ENCODE data around the gene CDK16. TPM values are rescaled to one million over a fixed set of nuclear protein-coding genes. Genes with fewer than 3 reads are reported as not detected.

CDK16 gene
- total and polyA plus RNA-seq, 2 of the 13 experiments (the other 11 are each of a cell fraction or from before 2014, with no cell fraction given) = 64.5 to 225 TPM

- no peak overlapping the region for H3K27ac ChIP-seq (ENCODE audit: extremely low read length, insufficient read depth, low read length)
- H3K36me3 ChIP-seq (replicated peaks in 1 of 2; ENCODE audit: control insufficient read depth in 1 of 2, insufficient read depth in 2 of 2, low read length in 2 of 2) = peaks cover 16 to 35% of the 10 kb centered on the region in 2 experiments
- CTCF ChIA-PET (ENCODE audit: low intra/inter-chr PET ratio, low total read pairs) = no interaction called here
- no peak overlapping the region for H3K4me2 ChIP-seq (ENCODE audit: low read depth, low read length)
- no peak overlapping the region for H2AFZ ChIP-seq (ENCODE audit: low read length)
- no peaks in the 10 kb centered on the region for H4K20me1 ChIP-seq (ENCODE audit: insufficient read depth, low read length)
- no peaks in the 10 kb centered on the region for H3K9me3 ChIP-seq (ENCODE audit: low read length)
- POLR2A ChIA-PET = no interaction called here
- FAIRE-seq (no peak), DNase-seq (ENCODE audit: low spot score) (no peak), ATAC-seq (no peak)
- intact Hi-C loops (cut with micrococcal nuclease; ENCODE audit: unreplicated experiment) (no loop called here), in situ Hi-C loops (cut with HindIII; ENCODE audit: extremely low pct_ligation_motif_present, low pct_unique_long_range_greater_than_20kb) (no loop called here)
- H3K4me3 ChIP-seq (replicated peaks in 1 of 3; ENCODE audit: insufficient read depth in 1 of 3, low read depth in 2 of 3, low read length in 3 of 3) = no peak overlapping the region
- no peaks in the 10 kb centered on the region for H3K79me2 ChIP-seq (ENCODE audit: insufficient read depth, low read length)
- H3K4me1 ChIP-seq (ENCODE audit: insufficient read depth, low read length) = no peaks in the 10 kb centered on the region
- 97% methylated on average over 5 of the region's 14 CpGs for WGBS (ENCODE audit: low lambda C conversion rate)
- no peak overlapping the region for H3K9ac ChIP-seq (ENCODE audit: insufficient read depth, low read depth, low read length)
- TF ChIP-seq GATA4 (IDR thresholded peaks at IDR 0.05; ENCODE audit: borderline replicate concordance, low read depth) = no peak
- TF ChIP-seq GMEB1 (CRISPR knock-in tag; IDR thresholded peaks at IDR 0.05; ENCODE audit: borderline replicate concordance) = no peak
- no peak for TF ChIP-seq ZNF142 (CRISPR knock-in tag; IDR thresholded peaks at IDR 0.05)
- no peak for TF ChIP-seq PREB (CRISPR knock-in tag; IDR thresholded peaks at IDR 0.05)
- TF ChIP-seq TEAD2 (CRISPR knock-in tag; IDR thresholded peaks at IDR 0.05) = no peak
- no peak for TF ChIP-seq TOE1 (CRISPR knock-in tag; IDR thresholded peaks at IDR 0.05)
- TF ChIP-seq ZNF512B (CRISPR knock-in tag; IDR thresholded peaks at IDR 0.05; ENCODE audit: borderline replicate concordance) = no peak
- TF ChIP-seq DDIT3 (CRISPR knock-in tag; IDR thresholded peaks at IDR 0.05) = no peak
- no peak for TF ChIP-seq MEIS1 (CRISPR knock-in tag; IDR thresholded peaks at IDR 0.05; ENCODE audit: borderline replicate concordance)
- no peak for TF ChIP-seq MIER2 (CRISPR knock-in tag; IDR thresholded peaks at IDR 0.05)
- no peak for TF ChIP-seq ZNF432 (CRISPR knock-in tag; IDR thresholded peaks at IDR 0.05; ENCODE audit: borderline replicate concordance)
- no peak for TF ChIP-seq MYC (CRISPR knock-in tag; IDR thresholded peaks at IDR 0.05; ENCODE audit: borderline replicate concordance)
- no TSS peak for BruUV-seq (replicated peaks)
- no peaks in the 10 kb centered on the region for H3K27me3 ChIP-seq (ENCODE audit: control insufficient read depth in 1 of 2, insufficient read depth in 2 of 2, low read length in 2 of 2)
These were observed 39.1 kb upstream of the CDK16 start for GRCh38 chrX:47179221-47179927.

Data from HepG2 (cell line).